ENCODE data around the gene SMIM36.
"Not testable (repeated sequence)": the region's sequence is repeated elsewhere in the genome, so short reads cannot be mapped to it uniquely, and the experiment has no call there.

SMIM36 gene

GRCh38 chr17:55416470-55417052, 94.7 kb downstream of the SMIM36 start:
- no peak for DNase-seq (ENCODE audit: low read depth in 2 of 2)

GRCh38 chr17:55416000-55416399, 95.3 kb downstream of the SMIM36 start:
- no peak for DNase-seq (ENCODE audit: low read depth in 2 of 2)

GRCh38 chr17:55414983-55415382, 96.3 kb downstream of the SMIM36 start:
- DNase-seq (ENCODE audit: low read depth in 2 of 2), result no peak

- no peak for DNase-seq (ENCODE audit: low read depth in 2 of 2)
These were observed 97.3 kb downstream of the SMIM36 start for GRCh38 chr17:55413825-55414489.

GRCh38 chr17:55411463-55411855, 99.8 kb downstream of the SMIM36 start:
- DNase-seq (ENCODE audit: low read depth in 2 of 2), result no peak

- DNase-seq (ENCODE audit: low read depth in 2 of 2), result no peak
These were observed 100.4 kb downstream of the SMIM36 start for GRCh38 chr17:55410722-55411462.

- no peak for DNase-seq (ENCODE audit: low read depth in 2 of 2)
These were observed 102.0 kb downstream of the SMIM36 start for GRCh38 chr17:55409030-55409800.

- no peak for DNase-seq (ENCODE audit: low read depth in 2 of 2)
These were observed 103.3 kb downstream of the SMIM36 start for GRCh38 chr17:55407641-55408566.

GRCh38 chr17:55405600-55405999, 105.7 kb downstream of the SMIM36 start:
- no peak for DNase-seq (ENCODE audit: low read depth in 2 of 2)

GRCh38 chr17:55404197-55404596, 107.1 kb downstream of the SMIM36 start:
- DNase-seq (ENCODE audit: low read depth in 2 of 2), result not testable (repeated sequence)

GRCh38 chr17:55402374-55402773, 108.9 kb downstream of the SMIM36 start:
- DNase-seq (ENCODE audit: low read depth in 2 of 2), result no peak

Data from stimulated activated CD8-positive, alpha-beta memory T cell treated with anti-CD3 and anti-CD28 coated beads, Interleukin-2, amount 100 ng/mL, for 1 hour (primary cell).